Measurements from ENCODE around the gene TSSC4.

- TF ChIP-seq EZH2 (IDR thresholded peaks at IDR 0.05) (no peak), POLR2AphosphoS5 (IDR thresholded peaks at IDR 0.05; ENCODE audit: borderline replicate concordance, low read depth, low read length) (no peak), FOXP2 (optimal IDR thresholded peaks at IDR 0.05; ENCODE audit: control extremely low read depth, extremely low read length, insufficient read depth) (no peak)
Observed at GRCh38 chr11:2382936-2383851, 17.4 kb upstream of the TSSC4 start.

Measured in SK-N-MC (cell line).